GM18519 (cell line): ENCODE results near the gene JUND.

ENCODE experiments used
- ATAC-seq: cut with Tn5 transposase; IDR thresholded peaks from one replicate; pipeline ENCODE4 v1.9.1; 2021; ENCODE audit warnings: mild to moderate bottlenecking, moderate library complexity; ENCODE audit not compliant: unreplicated experiment, low FRiP score

Gene JUND

DNA sequence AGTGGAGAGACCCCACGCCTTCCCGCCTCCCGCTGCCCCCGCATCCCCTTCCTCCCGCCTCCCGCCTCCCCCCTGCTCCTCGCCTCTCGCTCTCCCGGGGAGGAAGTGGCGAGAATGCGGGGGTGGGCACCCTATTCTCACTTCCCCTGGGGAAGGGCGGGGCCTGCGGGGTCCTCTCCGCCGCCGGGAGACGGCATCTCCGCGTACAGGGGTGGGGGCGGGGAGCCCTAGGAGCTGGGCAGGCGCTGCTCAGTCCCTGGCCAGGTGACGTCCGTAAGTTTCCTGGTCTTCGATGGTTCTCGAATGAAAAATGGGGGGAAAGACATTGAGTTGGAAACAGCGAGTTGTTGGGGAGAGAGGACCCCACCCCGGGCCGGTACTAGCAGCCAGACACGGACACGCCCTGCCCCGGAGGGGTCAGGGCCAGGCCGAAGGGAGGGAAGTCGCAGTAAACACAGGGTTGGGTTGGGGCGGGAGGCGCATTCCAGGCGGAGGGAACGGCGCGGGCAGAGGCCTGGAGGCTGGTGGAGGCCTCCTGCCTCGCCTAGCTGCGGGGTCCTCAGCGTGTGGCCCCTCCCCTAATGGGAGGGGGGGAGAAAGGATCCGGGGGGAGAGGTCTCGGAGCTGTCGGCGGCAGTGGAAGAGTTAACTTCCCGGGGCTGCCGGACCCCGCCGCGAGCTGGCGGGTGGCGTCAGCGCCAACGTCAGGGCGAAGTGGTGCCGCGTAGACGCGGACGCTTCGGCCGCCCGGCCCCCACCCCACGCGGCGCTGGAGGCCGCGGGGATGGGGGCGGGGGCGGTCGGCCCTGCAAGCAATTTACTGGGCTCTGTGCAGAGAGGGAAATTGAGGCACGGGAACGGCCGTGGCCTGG, 10.4 kb upstream of the JUND start:
- no peak for ATAC-seq

DNA sequence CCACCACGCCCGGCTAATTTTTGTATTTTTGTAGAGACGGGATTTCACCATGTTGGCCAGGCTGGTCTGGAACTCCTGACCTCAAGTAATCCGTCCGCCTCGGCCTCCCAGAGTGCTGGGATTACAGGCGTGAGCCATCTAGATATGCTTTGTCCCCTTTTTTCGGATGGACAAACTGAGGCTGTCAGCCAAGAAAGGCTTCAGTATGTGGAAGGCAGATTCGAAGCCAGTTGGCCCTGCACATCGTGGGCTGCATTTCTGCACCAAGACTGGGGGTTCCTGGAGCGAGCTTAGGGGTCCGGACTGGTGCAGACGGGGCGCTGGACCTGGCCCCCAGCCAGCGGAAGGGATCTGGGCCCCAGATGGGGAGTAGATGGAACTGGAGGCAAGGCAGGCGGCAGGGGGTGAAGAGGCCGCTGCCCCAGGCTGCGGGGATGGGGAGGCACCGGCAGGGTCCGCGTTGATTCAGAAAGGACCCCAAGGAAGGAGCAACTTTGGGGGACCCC, 9.7 kb upstream of the JUND start:
- no peak for ATAC-seq

DNA sequence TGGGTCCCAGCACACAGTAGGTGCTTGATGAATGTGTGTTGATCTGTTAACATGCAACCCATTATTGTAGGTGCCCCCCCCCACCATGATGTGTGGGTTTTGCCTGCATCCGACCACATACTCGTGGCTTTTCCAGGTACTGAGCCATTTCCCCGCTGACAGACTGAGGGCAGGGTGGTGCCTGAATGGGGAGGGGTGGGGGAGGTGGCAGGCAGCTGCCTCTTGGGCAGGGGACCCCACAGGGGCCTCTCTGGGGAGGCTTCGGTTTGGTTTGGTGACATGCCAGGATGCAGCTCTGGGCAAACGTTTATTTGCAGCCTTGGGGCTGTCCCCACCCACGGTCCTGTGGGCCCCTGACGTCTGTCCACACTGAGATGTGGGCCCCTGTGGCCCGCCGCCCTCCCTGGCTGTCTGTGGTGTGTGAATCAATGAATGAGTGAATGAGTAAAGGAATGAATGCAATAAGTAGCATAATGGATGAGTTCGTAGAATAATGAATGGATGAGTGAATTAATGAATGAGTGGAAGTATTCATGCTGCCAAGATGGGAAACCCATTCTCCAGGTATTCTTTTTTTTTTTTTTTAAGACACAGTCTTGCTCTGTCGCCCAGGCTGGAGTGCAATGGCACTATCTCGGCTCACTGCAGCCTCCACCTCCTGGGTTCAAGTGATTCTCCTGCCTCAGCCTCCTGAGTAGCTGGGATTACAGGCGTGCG, 9.0 kb upstream of the JUND start:
- no peak for ATAC-seq

DNA sequence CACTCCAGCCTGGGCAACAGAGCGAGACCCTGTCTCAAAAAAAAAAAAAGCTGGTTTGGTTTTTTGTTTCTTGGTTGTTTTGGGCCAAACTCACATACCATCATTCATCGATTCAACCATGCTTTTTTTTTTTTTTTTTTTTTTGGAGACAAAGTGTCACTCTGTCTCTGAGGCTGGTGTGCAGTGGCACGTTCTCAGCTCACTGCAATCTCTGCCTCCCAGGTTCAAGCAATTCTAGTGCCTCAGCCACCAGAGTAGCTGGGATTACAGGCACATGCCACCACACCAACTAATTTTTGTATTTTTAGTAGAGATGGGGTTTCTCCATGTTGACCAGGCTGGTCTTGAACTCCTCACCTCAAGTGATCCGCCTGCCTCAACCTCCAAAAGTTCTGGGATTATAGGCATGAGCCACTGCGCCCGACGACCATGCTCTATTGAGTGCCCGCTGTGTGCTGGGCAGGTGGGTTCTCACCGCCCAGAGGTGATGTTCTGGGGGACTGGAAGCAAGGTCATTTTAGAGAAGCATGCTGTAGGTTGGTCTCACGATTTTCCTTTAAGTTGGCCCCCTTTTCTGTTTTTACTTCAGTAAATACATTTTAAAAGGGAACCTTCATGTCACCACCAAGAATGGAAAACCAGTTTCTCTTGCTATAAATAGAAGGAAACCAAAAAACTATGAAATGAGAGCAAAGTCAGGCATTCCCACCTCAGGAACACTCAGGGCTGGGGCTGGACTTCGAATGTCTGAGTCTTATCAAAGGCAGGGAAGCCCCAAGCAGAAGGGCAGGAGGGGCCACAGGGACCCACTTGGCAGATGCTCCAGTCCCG, 8.3 kb upstream of the JUND start:
- no peak for ATAC-seq

GRCh38 chr19:18287836-18288772, 6.7 kb upstream of the JUND start:
- no peak for ATAC-seq

DNA sequence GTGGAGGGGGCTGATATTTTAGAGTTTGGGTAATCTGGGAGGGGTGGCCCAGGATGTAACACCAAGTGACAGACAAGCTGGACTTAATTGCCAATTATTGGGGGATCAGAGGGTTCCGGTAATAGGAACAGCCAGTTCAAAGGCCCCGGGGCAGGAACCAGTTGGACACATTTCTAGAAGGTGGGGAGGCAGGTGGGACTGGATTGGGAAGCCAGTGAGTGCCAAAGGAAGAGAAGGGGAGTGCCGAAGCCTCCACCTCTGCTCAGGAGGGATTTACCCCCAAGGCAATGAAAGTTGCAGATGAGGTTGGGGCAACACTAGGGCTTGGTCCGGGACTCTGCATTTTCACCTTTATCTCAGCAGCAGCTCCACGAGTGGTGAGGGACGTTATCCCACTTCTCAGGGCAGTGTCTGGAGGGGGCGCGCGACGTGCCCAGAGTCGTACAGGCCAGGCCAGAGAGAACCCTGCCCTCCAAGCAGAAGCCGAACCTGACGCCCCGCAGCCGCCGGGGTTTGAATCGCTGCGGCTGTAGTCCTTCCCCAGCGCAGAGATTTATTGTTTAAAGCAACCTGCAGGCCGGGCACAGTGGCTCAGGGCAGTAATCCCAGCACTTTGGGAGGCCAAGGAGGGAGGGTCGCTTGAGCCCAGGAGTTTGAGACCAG, 5.7 kb upstream of the JUND start:
- ATAC-seq = no peak

DNA sequence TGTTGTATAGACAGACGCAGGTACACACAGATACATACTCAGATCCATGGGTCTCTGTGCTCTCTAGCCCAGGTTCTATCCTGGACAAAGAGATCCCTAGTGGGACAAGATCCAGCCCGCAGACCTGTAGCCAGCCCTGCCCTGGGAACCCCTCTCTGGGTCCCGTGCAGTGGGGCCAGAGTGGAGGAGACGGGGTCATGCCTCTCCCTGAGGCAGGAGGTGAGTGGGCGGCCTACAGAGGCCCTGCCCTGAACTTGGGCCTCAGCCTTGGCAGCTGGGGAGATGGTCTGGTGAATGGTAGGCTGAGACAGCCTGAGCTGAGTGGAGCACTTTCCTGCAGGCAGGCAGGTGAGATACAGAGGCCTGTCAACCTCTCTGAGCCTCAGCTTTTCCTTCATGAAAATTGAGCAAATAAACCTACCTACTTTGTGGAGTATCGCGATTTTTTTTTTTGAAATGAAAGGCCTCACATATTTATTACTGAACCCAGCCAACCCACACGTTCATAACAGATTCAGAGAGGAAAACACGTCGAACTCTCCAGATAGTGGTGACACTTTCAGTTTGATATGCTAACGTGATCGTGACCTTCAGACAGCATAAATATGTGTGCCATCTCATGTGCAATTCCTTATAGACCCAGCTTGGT, 3.4 kb upstream of the JUND start:
- no peak for ATAC-seq

DNA sequence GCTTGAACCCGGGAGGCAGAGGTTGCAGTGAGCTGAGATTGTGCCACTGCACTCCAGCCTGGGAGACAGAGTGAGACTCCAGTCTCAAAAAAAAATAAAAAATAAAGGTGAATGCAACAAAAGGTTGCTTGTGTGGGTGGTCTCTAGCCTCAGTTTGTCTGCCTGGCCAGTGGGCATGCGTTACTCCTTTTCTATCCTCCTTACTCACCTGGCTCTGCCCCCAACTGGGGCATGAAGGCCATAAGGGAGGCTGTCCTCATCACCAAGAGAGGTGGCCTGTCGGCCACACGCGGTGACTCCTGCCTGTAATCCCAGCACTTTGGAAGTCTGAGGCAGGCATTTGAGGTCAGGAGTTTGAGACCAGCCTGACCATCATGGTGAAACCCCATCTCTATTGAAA, 1.9 kb upstream of the JUND start:
- no peak for ATAC-seq

DNA sequence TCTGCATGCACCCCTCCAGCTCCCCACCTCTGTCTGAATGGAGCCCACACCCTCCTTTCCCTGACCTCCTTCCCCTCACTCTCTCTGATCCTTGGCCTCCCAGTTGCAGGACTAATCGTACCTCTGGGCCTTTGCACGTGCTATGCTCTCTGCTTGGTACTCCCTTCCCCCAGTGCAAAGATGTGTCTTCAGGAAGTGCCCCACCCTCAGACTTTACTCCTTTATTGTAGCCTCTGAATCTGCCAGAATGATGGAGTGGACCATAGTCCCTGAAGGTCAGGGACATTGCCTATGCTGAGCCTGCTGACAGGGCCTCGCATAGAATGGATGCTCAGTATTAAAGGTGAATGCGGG, 1.3 kb upstream of the JUND start:
- no peak for ATAC-seq

- no peak for ATAC-seq
Measured at GRCh38 chr19:18282021-18282787, 782 bp upstream of the JUND start.

DNA sequence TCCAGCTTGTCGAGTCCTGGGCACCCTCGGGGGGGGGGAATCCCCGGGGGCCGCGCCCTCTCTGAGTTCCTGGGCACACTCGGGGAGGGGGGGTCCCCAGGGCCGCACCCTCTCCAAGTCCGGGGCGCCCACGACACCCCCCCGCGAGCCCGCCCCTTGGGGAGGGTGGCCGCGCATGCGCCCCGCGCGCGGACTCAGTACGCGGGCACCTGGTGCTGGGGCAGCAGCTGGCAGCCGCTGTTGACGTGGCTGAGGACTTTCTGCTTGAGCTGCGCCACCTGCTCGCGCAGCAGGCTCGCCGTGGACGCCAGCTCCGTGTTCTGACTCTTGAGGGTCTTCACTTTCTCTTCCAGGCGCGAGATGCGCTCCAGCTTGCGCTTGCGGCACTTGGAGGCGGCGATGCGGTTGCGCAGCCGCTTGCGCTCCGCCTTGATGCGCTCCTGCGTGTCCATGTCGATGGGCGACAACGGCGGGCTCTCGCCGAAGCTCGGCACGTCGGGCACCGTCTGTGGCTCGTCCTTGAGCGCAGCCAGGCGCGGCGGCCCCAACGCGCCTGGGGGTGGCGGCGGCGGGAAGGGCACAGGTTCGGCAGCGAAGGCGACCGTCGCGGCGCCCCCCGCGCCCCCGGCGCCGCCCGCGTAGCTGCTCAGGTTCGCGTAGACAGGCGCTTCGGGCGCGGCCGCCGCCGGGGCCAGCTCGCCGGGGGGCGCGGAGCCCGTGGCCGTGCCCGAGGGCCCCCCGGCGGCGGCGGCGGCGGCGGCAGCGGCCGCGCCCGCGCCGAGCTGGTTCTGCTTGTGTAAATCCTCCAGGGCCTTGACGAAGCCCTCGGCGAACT, 958 bp downstream of the JUND start:
- ATAC-seq = no peak

GRCh38 chr19:18279516-18280246, 1.7 kb downstream of the JUND start:
- no peak for ATAC-seq

DNA sequence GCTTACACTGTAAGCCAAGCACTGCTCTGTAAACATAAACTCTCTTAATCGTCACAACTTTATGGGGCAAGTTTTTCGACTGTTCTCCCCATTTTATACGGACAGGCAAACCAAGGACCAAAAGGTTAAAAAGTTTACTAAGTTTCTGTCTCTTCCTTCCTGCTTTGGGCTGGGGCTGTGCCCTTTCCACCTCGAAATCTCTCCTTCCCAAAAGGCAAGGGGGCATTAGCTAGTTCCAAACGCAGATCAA, 2.2 kb downstream of the JUND start:
- no peak for ATAC-seq

DNA sequence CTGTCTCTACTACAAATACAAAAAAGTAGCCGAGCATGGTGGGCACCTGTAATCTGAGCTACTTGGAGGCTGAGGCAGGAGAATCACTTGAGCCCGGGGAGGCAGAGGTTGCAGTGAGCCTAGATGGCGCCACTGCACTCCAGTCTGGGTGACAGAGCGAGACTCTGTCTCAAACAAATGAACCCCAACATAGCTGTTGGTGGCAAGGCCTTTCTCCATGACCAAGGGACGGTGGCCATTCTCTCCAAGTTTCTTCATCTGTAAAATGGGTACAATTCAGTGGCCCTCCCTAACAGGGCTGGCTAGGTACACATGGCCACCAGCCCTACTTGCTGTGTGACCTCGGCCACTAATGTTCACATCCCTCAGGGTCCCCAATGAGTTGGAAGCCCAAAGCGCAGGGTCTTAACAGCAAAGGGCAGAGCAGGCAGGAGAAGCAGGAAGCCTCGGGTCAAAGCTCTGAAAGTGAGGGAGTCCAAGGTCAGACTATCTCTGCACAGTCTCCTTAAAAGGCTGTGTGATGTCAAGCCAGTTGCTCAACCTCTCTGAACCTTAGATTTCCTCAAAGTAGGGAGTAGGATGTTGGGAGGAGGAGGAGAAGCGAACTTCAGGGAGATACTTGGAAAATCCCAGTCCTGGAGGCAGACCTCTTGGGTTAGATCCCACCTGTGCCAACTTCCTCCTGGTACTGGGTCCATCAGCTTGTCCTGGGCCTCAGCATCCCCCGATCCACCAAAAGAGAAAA, 2.7 kb downstream of the JUND start:
- no peak for ATAC-seq

DNA sequence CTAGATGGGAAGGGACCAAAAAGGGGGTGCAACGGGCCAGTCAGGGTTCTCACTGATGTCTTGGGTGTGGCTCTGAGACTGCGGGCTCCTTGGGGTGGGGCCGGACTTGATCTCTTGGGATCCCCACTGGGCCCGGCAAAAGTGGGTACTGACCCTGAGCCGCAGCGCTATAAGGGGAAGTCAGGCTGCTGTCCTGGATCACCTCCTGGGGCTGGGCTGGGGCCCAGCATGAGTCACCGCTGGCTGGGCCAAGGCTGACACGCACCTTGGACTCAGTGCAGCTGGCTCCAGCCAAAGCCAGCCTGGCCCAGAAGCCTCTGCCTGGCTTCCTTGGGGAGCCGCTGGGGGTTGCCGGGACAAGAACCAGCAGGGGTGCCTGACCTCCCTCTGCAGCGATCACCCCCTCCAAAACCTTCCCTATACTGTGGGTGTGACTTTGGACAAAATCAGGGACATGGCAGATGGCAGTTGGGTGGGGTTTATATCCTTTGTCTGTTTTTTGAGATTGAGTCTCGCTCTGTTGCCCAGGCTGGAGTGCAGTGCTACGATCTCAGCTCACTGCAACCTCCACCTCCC, 6.6 kb downstream of the JUND start:
- no peak for ATAC-seq

- ATAC-seq = no peak
Measured at GRCh38 chr19:18274219-18274780, 7.1 kb downstream of the JUND start, which contains the start of gene IQCN. Gene IQCN (minus strand): TSS chr19:18274452. CDS start chr19:18269478, 4,974 bp downstream.
